H9 (cell line): ENCODE measurements around the gene HERC3. TPM values are rescaled to one million over a fixed set of nuclear protein-coding genes. Genes with fewer than 3 reads are reported as not detected.

Experiments used
- DNase-seq: peaks from one replicate; pipeline ENCODE4 v3.0.0-alpha.2; 2017
- H2AFZ ChIP-seq: one replicate; pipeline ENCODE4 v1.6.1; 2013; ENCODE audit warnings: mild to moderate bottlenecking, low read length, control low read depth, moderate library complexity
- H2AK5ac ChIP-seq: 2 replicates; pipeline ENCODE4 v1.6.1; 2013; ENCODE audit warnings: low read length, control low read depth, mixed read lengths; ENCODE audit not compliant: insufficient read length
- H2BK120ac ChIP-seq: one replicate; pipeline ENCODE4 v1.6.1; 2013; ENCODE audit warnings: low read depth, mild to moderate bottlenecking, low read length, control low read depth, inconsistent platforms; ENCODE audit not compliant: poor library complexity, severe bottlenecking
- H2BK12ac ChIP-seq: 2 replicates; pipeline ENCODE4 v1.6.1; 2013; ENCODE audit warnings: low read length, control low read depth, mixed read lengths, low read depth; ENCODE audit not compliant: insufficient read length
- H2BK15ac ChIP-seq: 2 replicates; pipeline ENCODE4 v1.6.1; 2013; ENCODE audit warnings: low read depth, low read length, control low read depth
- H2BK20ac ChIP-seq: one replicate; pipeline ENCODE4 v1.6.1; 2013; ENCODE audit warnings: low read depth, mild to moderate bottlenecking, low read length, control low read depth, inconsistent platforms; ENCODE audit not compliant: poor library complexity, severe bottlenecking
- H2BK5ac ChIP-seq: 2 replicates; pipeline ENCODE4 v1.6.1; 2013; ENCODE audit warnings: low read length, control low read depth, mixed read lengths; ENCODE audit not compliant: insufficient read length
- H3K14ac ChIP-seq: 2 replicates; pipeline ENCODE4 v1.6.1; 2013; ENCODE audit warnings: low read length, control low read depth; ENCODE audit not compliant: insufficient read depth
- H3K18ac ChIP-seq: 2 replicates; pipeline ENCODE4 v1.6.1; 2013; ENCODE audit warnings: low read depth, mild to moderate bottlenecking, mixed read lengths, low read length, control low read depth; ENCODE audit not compliant: insufficient read length
- H3K23ac ChIP-seq: 2 replicates; pipeline ENCODE4 v1.6.1; 2013; ENCODE audit warnings: low read length, control low read depth, mixed read lengths, low read depth; ENCODE audit not compliant: insufficient read length
- H3K23me2 ChIP-seq: 2 replicates; pipeline ENCODE4 v1.6.1; 2013; ENCODE audit warnings: low read depth, mild to moderate bottlenecking, mixed read lengths, low read length, control low read depth; ENCODE audit not compliant: insufficient read length, poor library complexity, severe bottlenecking
- H3K27ac ChIP-seq: 2 replicates; pipeline ENCODE4 v1.5.1; 2013; ENCODE audit warnings: low read length, control low read depth, mixed read lengths, low read depth; ENCODE audit not compliant: insufficient read length
- H3K27me3 ChIP-seq: 2 replicates; pipeline ENCODE4 v1.6.1; 2013; ENCODE audit warnings: low read length, control low read depth, inconsistent platforms; ENCODE audit not compliant: insufficient read depth
- H3K4ac ChIP-seq: 2 replicates; pipeline ENCODE4 v1.6.1; 2013; ENCODE audit warnings: low read depth, mild to moderate bottlenecking, control low read depth, inconsistent platforms, low read length, moderate library complexity
- H3K4me1 ChIP-seq: 2 replicates; pipeline ENCODE4 v1.6.1; 2013; ENCODE audit warnings: low read length, control low read depth, inconsistent platforms; ENCODE audit not compliant: insufficient read depth
- H3K4me2 ChIP-seq: 2 replicates; pipeline ENCODE4 v1.6.1; 2013; ENCODE audit warnings: low read length, control low read depth, mixed read lengths; ENCODE audit not compliant: insufficient read length, insufficient read depth
- H3K56ac ChIP-seq: 2 replicates; pipeline ENCODE4 v1.6.1; 2013; ENCODE audit warnings: low read depth, mild to moderate bottlenecking, mixed read lengths, low read length, control low read depth; ENCODE audit not compliant: insufficient read length
- H3K79me1 ChIP-seq: 2 replicates; pipeline ENCODE4 v1.6.1; 2013; ENCODE audit warnings: low read depth, mild to moderate bottlenecking, moderate library complexity, low read length, control low read depth, inconsistent platforms; ENCODE audit not compliant: insufficient read depth, poor library complexity, severe bottlenecking
- H3K79me2 ChIP-seq: 2 replicates; pipeline ENCODE4 v1.6.1; 2013; ENCODE audit warnings: low read length, control low read depth, inconsistent platforms; ENCODE audit not compliant: insufficient read depth
- H3K9ac ChIP-seq: 2 replicates; pipeline ENCODE4 v1.6.1; 2013; ENCODE audit warnings: low read length, control low read depth, mixed read lengths; ENCODE audit not compliant: insufficient read length; ENCODE audit errors: extremely low read depth
- H3K9me3 ChIP-seq: one replicate; pipeline ENCODE4 v1.6.1; 2013; ENCODE audit warnings: low read depth, low read length, inconsistent platforms; ENCODE audit not compliant: control insufficient read depth
- H3T11ph ChIP-seq: one replicate; pipeline ENCODE4 v1.6.1; 2013; ENCODE audit warnings: mild to moderate bottlenecking, low read length, control low read depth, inconsistent platforms
- H4K20me1 ChIP-seq: one replicate; pipeline ENCODE4 v1.6.1; 2013; ENCODE audit not compliant: control insufficient read depth, insufficient read length, insufficient read depth
- H4K5ac ChIP-seq: 2 replicates; pipeline ENCODE4 v1.6.1; 2013; ENCODE audit warnings: low read depth, mild to moderate bottlenecking, mixed read lengths, low read length, control low read depth; ENCODE audit not compliant: insufficient read length
- H4K8ac ChIP-seq: replicated peaks from 2 replicates; pipeline ENCODE4 v1.6.1; 2013; ENCODE audit warnings: low read length, control low read depth, mixed read lengths, low read depth; ENCODE audit not compliant: insufficient read length
- H4K91ac ChIP-seq: 2 replicates; pipeline ENCODE4 v1.6.1; 2013; ENCODE audit warnings: low read depth, mild to moderate bottlenecking, moderate library complexity, mixed read lengths, low read length, control low read depth; ENCODE audit not compliant: insufficient read length
- H3K27ac Mint-ChIP-seq, 3 experiments: 2 replicates in 2 of 3; 3 replicates in 1 of 3; pipeline ENCODE4 v1.8.0; 2020 to 2021; ENCODE audit warnings: mixed read lengths in 3 of 3, mild to moderate bottlenecking in 1 of 3, moderate library complexity in 1 of 3
- H3K27me3 Mint-ChIP-seq: 2 replicates; pipeline ENCODE4 v1.8.0; 2021; ENCODE audit warnings: low read depth, mild to moderate bottlenecking, moderate library complexity, mixed read lengths
- H3K36me3 Mint-ChIP-seq, 3 experiments: 2 replicates in 2 of 3; 3 replicates in 1 of 3; pipeline ENCODE4 v1.8.0; 2020 to 2021; ENCODE audit warnings: low read depth in 3 of 3, mixed read lengths in 3 of 3; ENCODE audit not compliant: insufficient read depth in 1 of 3
- H3K4me1 Mint-ChIP-seq, 2 experiments: 2 replicates each; pipeline ENCODE4 v1.8.0; 2020; ENCODE audit warnings: mixed read lengths in 2 of 2
- H3K4me3 Mint-ChIP-seq, 2 experiments: 2 replicates in 1 of 2; 3 replicates in 1 of 2; pipeline ENCODE4 v1.8.0; 2020 to 2021; ENCODE audit warnings: mild to moderate bottlenecking in 2 of 2, mixed read lengths in 2 of 2, moderate library complexity in 1 of 2
- H3K9me3 Mint-ChIP-seq, 2 experiments: 2 replicates in 1 of 2; 3 replicates in 1 of 2; pipeline ENCODE4 v1.8.0; 2020; ENCODE audit warnings: mild to moderate bottlenecking in 2 of 2, mixed read lengths in 2 of 2, moderate library complexity in 1 of 2
- WGBS: extraction: QIAGEN DNeasy Blood & Tissue Kit; methylation state at CpG from one replicate; pipeline ENCODE4 v1.1.7; 2013; ENCODE audit warnings: missing lambda C conversion rate, low lambda C conversion rate, mixed read lengths; ENCODE audit not compliant: insufficient read length; ENCODE audit errors: extremely low coverage; 5-methylcytosine and 5-hydroxymethylcytosine counted together
- total RNA-seq: library from RNA; stranded (reverse); gene quantifications from 2 replicates; pipeline ENCODE4 v1.2.1, GENCODE V29; 2021
- TF ChIP-seq, protein P1 (sequence below): fragments of 200-600 bp; sonication (generic); conservative IDR thresholded peaks from 3 replicates; pipeline ENCODE4 v1.8.0; 2021; ENCODE audit warnings: antibody characterized with exemption, mild to moderate bottlenecking

Gene HERC3
- total RNA-seq, 1 experiment from 2014 or later: 2.9 TPM

DNA sequence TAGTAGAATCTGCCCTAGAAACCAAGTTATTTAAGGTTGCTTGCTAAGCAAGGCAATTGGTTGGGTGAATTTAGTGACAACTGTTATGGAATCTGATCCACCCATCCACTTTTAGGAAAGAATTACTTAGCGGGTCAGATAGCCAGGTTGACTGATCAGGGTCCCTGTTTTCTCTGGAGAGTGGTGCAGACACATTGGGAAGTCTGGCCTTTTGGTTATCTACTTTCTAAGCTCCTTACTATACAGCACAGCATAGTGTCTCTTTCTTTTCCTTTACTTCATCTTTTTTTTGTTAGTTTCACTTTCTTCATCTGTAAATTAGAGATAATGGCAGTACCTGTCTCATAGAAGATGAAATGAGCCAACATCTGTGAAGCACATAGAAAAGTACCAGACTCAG is 7.4 kb downstream of the HERC3 start:
- no peak for DNase-seq
- H4K91ac ChIP-seq: no peak overlapping the region
- peaks cover 33 to 34% of the 10 kb centered on the region in 2 experiments for H3K4me1 Mint-ChIP-seq
- no peak overlapping the region for H3T11ph ChIP-seq
- no peak overlapping the region for H3K14ac ChIP-seq
- H2BK5ac ChIP-seq: no peak overlapping the region
- H2BK15ac ChIP-seq: no peak overlapping the region
- H4K5ac ChIP-seq: no peak overlapping the region
- H3K79me1 ChIP-seq: no peaks in the 10 kb centered on the region
- no peaks in the 10 kb centered on the region for H3K79me2 ChIP-seq
- no peaks in the 10 kb centered on the region for H3K9me3 ChIP-seq
- H3K23ac ChIP-seq: no peak overlapping the region
- no peak overlapping the region for H2AFZ ChIP-seq
- H2BK12ac ChIP-seq: no peak overlapping the region
- H3K9me3 Mint-ChIP-seq: no peaks in the 10 kb centered on the region
- H3K4ac ChIP-seq: no peak overlapping the region
- no peak overlapping the region for H3K27ac Mint-ChIP-seq
- H3K27ac ChIP-seq: no peak overlapping the region
- H3K56ac ChIP-seq: no peak overlapping the region
- no peaks in the 10 kb centered on the region for H3K36me3 Mint-ChIP-seq
- no peaks in the 10 kb centered on the region for H3K27me3 ChIP-seq
- H4K8ac ChIP-seq: no peak overlapping the region
- TF ChIP-seq, protein P1, sequence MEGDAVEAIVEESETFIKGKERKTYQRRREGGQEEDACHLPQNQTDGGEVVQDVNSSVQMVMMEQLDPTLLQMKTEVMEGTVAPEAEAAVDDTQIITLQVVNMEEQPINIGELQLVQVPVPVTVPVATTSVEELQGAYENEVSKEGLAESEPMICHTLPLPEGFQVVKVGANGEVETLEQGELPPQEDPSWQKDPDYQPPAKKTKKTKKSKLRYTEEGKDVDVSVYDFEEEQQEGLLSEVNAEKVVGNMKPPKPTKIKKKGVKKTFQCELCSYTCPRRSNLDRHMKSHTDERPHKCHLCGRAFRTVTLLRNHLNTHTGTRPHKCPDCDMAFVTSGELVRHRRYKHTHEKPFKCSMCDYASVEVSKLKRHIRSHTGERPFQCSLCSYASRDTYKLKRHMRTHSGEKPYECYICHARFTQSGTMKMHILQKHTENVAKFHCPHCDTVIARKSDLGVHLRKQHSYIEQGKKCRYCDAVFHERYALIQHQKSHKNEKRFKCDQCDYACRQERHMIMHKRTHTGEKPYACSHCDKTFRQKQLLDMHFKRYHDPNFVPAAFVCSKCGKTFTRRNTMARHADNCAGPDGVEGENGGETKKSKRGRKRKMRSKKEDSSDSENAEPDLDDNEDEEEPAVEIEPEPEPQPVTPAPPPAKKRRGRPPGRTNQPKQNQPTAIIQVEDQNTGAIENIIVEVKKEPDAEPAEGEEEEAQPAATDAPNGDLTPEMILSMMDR: no peak
- H3K27me3 Mint-ChIP-seq: peaks cover 7% of the 10 kb centered on the region; the same call in 1 of the 2 replicates
- H2BK20ac ChIP-seq: no peak overlapping the region
- no peak overlapping the region for H3K4me2 ChIP-seq
- no peak overlapping the region for H3K18ac ChIP-seq
- H4K20me1 ChIP-seq: no peaks in the 10 kb centered on the region
- no CpG with 5 or more reads among the region's 1 CpG for WGBS
- H3K4me3 Mint-ChIP-seq: no peak overlapping the region
- no peak overlapping the region for H2AK5ac ChIP-seq
- no peak overlapping the region for H3K9ac ChIP-seq
- no peak overlapping the region for H2BK120ac ChIP-seq
- peaks cover 5% of the 10 kb centered on the region; the same call in 1 of the 2 replicates for H3K4me1 ChIP-seq
- H3K23me2 ChIP-seq: no peaks in the 10 kb centered on the region
